ENCODE data around the gene RAD52. TPM values are rescaled to one million over a fixed set of nuclear protein-coding genes. Genes with fewer than 3 reads are reported as not detected.

Gene RAD52
- total RNA-seq, 3 donors from 2014 or later: 13.3 to 30.6 (median 19.0) TPM

DNA sequence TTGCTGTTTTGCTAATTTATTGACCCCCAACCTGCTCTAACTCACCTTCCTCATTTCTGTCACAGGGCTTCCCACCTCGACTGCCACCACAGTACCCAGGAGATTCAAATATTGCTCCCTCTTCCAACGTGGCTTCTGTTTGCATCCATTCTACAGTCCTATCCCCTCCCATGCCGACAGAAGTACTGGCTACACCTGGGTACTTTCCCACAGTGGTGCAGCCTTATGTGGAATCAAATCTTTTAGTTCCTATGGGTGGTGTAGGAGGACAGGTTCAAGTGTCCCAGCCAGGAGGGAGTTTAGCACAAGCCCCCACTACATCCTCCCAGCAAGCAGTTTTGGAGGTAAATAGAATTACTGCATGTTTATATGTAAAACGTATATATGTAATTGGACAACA, 68.8 kb downstream of the RAD52 start:
- TF ChIP-seq POLR2A (IDR thresholded peaks at IDR 0.05) (no peak), POLR2AphosphoS5 (IDR thresholded peaks at IDR 0.05) (no peak)
- TF ChIP-seq, protein P1, sequence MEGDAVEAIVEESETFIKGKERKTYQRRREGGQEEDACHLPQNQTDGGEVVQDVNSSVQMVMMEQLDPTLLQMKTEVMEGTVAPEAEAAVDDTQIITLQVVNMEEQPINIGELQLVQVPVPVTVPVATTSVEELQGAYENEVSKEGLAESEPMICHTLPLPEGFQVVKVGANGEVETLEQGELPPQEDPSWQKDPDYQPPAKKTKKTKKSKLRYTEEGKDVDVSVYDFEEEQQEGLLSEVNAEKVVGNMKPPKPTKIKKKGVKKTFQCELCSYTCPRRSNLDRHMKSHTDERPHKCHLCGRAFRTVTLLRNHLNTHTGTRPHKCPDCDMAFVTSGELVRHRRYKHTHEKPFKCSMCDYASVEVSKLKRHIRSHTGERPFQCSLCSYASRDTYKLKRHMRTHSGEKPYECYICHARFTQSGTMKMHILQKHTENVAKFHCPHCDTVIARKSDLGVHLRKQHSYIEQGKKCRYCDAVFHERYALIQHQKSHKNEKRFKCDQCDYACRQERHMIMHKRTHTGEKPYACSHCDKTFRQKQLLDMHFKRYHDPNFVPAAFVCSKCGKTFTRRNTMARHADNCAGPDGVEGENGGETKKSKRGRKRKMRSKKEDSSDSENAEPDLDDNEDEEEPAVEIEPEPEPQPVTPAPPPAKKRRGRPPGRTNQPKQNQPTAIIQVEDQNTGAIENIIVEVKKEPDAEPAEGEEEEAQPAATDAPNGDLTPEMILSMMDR (IDR thresholded peaks at IDR 0.05): no peak
- Histone ChIP-seq H3K4me3 (no peak overlapping the region), H3K9me3 (no peaks in the 10 kb centered on the region), H3K36me3 (peaks cover 4% of the 10 kb centered on the region), H3K27ac (no peak overlapping the region), H3K4me1 (no peaks in the 10 kb centered on the region), H3K27me3 (no peaks in the 10 kb centered on the region)
- intact Hi-C loops (cut with DNase I; ENCODE audit: low total_unique reads): no loop called here
- DNase-seq (ENCODE audit: low spot score in 2 of 2): no peak

DNA sequence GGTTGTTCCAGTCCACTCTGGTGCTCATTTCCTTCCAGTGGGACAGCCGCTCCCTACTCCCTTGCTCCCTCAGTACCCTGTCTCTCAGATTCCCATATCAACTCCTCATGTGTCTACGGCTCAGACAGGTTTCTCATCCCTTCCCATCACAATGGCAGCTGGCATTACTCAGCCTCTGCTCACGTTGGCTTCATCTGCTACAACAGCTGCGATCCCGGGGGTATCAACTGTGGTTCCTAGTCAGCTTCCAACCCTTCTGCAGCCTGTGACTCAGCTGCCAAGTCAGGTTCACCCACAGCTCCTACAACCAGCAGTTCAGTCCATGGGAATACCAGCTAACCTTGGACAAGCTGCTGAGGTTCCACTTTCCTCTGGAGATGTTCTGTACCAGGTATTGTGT, 69.9 kb downstream of the RAD52 start:
- peaks cover 4% of the 10 kb centered on the region for H3K36me3 ChIP-seq
- intact Hi-C loops (cut with DNase I; ENCODE audit: low total_unique reads): loop anchor here (2.0 kb wide), 1 partner anchor 45 kb away; no protein-coding TSS in a partner anchor
- H3K4me3 ChIP-seq: no peak overlapping the region
- TF ChIP-seq POLR2A (IDR thresholded peaks at IDR 0.05) (no peak), POLR2AphosphoS5 (IDR thresholded peaks at IDR 0.05) (no peak)
- TF ChIP-seq, protein P1 (IDR thresholded peaks at IDR 0.05): no peak
- H3K27ac ChIP-seq: no peak overlapping the region
- no peaks in the 10 kb centered on the region for H3K4me1 ChIP-seq
- DNase-seq (ENCODE audit: low spot score in 2 of 2): no peak
- no peaks in the 10 kb centered on the region for H3K27me3 ChIP-seq
- no peaks in the 10 kb centered on the region for H3K9me3 ChIP-seq

DNA sequence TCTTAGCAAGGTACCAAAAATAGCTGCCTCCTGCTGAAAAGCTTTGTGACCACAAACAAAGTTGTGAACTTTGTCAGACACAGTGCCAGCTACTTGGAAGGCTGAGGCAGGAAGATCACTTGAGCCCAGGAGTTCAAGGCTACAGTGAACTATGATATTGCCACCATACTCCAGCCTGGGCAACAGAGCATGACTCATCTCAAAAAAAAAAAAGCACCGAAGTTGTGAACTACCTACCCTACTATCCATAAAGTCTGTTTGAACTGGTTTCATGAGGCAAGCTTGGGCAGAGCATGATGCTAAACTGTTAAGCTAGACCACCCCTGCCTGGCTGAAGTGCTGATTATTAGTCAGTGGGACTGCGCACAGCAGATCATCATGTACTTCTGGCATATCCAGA, 75.5 kb downstream of the RAD52 start:
- H3K4me1 ChIP-seq: no peaks in the 10 kb centered on the region
- no peaks in the 10 kb centered on the region for H3K9me3 ChIP-seq
- H3K36me3 ChIP-seq: peaks cover 3% of the 10 kb centered on the region
- TF ChIP-seq POLR2AphosphoS5 (IDR thresholded peaks at IDR 0.05) (no peak), POLR2A (IDR thresholded peaks at IDR 0.05) (no peak)
- TF ChIP-seq, protein P1 (IDR thresholded peaks at IDR 0.05): no peak
- DNase-seq (ENCODE audit: low spot score in 2 of 2): no peak
- H3K27me3 ChIP-seq: no peaks in the 10 kb centered on the region
- H3K4me3 ChIP-seq: no peak overlapping the region
- intact Hi-C loops (cut with DNase I; ENCODE audit: low total_unique reads): no loop called here
- H3K27ac ChIP-seq: no peak overlapping the region

DNA sequence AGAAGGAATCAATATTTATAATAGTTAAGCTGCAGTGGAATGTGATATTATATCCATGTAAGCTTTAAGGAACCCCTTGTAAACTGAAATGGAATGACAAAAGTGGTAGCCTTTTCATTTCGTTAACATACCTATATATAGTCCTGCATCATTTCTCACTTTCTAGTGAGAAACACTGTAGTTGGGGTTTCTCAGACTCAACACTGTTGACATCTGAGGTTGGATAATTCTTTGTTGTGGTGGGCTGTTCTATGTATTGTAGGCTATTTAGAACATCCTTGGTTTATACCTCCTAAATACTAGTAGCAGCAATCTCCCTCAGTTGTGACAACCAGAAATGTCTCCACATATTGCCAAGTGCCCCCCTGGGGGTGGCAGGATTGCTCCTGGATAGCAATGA, 79.1 kb downstream of the RAD52 start:
- no peak overlapping the region for H3K4me3 ChIP-seq
- H3K4me1 ChIP-seq: no peaks in the 10 kb centered on the region
- no peaks in the 10 kb centered on the region for H3K27me3 ChIP-seq
- H3K36me3 ChIP-seq: no peaks in the 10 kb centered on the region
- intact Hi-C loops (cut with DNase I; ENCODE audit: low total_unique reads): no loop called here
- H3K9me3 ChIP-seq: no peaks in the 10 kb centered on the region
- no peak for TF ChIP-seq POLR2A (IDR thresholded peaks at IDR 0.05)
- TF ChIP-seq, protein P1 (IDR thresholded peaks at IDR 0.05): no peak
- TF ChIP-seq POLR2AphosphoS5 (IDR thresholded peaks at IDR 0.05): no peak
- no peak overlapping the region for H3K27ac ChIP-seq
- DNase-seq (ENCODE audit: low spot score in 2 of 2): no peak

DNA sequence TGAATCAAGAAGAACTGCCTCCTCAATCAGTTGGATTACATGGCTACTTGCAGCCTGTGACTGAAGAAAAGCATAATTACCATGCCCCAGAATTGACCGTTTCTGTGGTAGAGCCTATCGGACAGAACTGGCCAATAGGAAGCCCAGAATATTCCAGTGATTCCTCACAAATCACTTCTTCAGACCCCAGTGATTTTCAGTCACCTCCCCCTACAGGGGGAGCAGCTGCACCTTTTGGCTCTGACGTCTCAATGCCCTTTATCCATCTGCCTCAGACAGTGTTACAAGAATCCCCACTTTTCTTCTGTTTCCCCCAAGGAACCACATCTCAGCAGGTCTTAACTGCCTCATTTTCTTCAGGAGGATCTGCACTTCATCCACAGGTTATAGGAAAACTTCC, 80.8 kb downstream of the RAD52 start:
- Histone ChIP-seq H3K36me3 (no peaks in the 10 kb centered on the region), H3K4me3 (no peak overlapping the region), H3K27ac (no peak overlapping the region), H3K27me3 (no peaks in the 10 kb centered on the region), H3K9me3 (no peaks in the 10 kb centered on the region), H3K4me1 (no peaks in the 10 kb centered on the region)
- DNase-seq (ENCODE audit: low spot score in 2 of 2): no peak
- intact Hi-C loops (cut with DNase I; ENCODE audit: low total_unique reads): no loop called here
- no peak for TF ChIP-seq POLR2AphosphoS5 (IDR thresholded peaks at IDR 0.05)
- TF ChIP-seq, protein P1 (IDR thresholded peaks at IDR 0.05): no peak
- TF ChIP-seq POLR2A (IDR thresholded peaks at IDR 0.05): no peak
